Stimulated activated CD8-positive, alpha-beta memory T cell treated with anti-CD3 and anti-CD28 coated beads, Interleukin-12 subunit alpha, Interleukin-12 subunit beta, amount 100 ng/mL, for 1 hour (primary cell): Measurements from ENCODE around the gene NGF.
"Not testable (repeated sequence)": the region's sequence is repeated elsewhere in the genome, so short reads cannot be mapped to it uniquely, and the experiment has no call there.

Experiments
- DNase-seq: peaks from one replicate; pipeline ENCODE4 v3.0.0-alpha.2; 2020; ENCODE audit warnings: low read depth

The NGF gene

GRCh38 chr1:115337633-115338456, at the start of gene NGF:
TSS of gene NGF (minus strand) at chr1:115338249. CDS start at chr1:115286795, 51,454 bp downstream.
- no peak for DNase-seq

- DNase-seq: not testable (repeated sequence)
These were observed 45.4 kb upstream of the NGF start for GRCh38 chr1:115383455-115383854.

GRCh38 chr1:115379943-115380342, 41.9 kb upstream of the NGF start:
- no peak for DNase-seq

- no peak for DNase-seq
These were observed 39.4 kb upstream of the NGF start for GRCh38 chr1:115377411-115377810.

- DNase-seq: no peak
These were observed 36.5 kb upstream of the NGF start for GRCh38 chr1:115374598-115374997.

GRCh38 chr1:115373305-115373704, 35.3 kb upstream of the NGF start:
- DNase-seq: no peak

GRCh38 chr1:115365738-115366137, 27.7 kb upstream of the NGF start:
- no peak for DNase-seq

GRCh38 chr1:115364780-115365155, 26.7 kb upstream of the NGF start:
- no peak for DNase-seq

- DNase-seq: no peak
These were observed 26.2 kb upstream of the NGF start for GRCh38 chr1:115364046-115364779.

- DNase-seq: no peak
These were observed 25.1 kb upstream of the NGF start for GRCh38 chr1:115363171-115363570.

- not testable (repeated sequence) for DNase-seq
These were observed 22.6 kb upstream of the NGF start for GRCh38 chr1:115360505-115361129.

GRCh38 chr1:115359787-115360452, 21.9 kb upstream of the NGF start:
- DNase-seq: not testable (repeated sequence)

- DNase-seq: no peak
These were observed 18.3 kb upstream of the NGF start for GRCh38 chr1:115356356-115356755.

GRCh38 chr1:115355069-115355468, 17.0 kb upstream of the NGF start:
- DNase-seq: no peak

GRCh38 chr1:115351143-115351542, 13.1 kb upstream of the NGF start:
- no peak for DNase-seq

- no peak for DNase-seq
These were observed 10.6 kb upstream of the NGF start for GRCh38 chr1:115348636-115349035.

GRCh38 chr1:115347282-115347681, 9.2 kb upstream of the NGF start:
- no peak for DNase-seq

GRCh38 chr1:115343200-115343737, 5.2 kb upstream of the NGF start:
- DNase-seq: no peak

- DNase-seq: no peak
These were observed 3.9 kb upstream of the NGF start for GRCh38 chr1:115341948-115342347.

- no peak for DNase-seq
These were observed 2.8 kb upstream of the NGF start for GRCh38 chr1:115340879-115341278.

- no peak for DNase-seq
These were observed 390 bp upstream of the NGF start for GRCh38 chr1:115338457-115338820.

- no peak for DNase-seq
These were observed 795 bp downstream of the NGF start for GRCh38 chr1:115337276-115337632.
